HEK293 (cell line): ENCODE results near the gene CATSPERE.

Source experiments
- CTCF ChIP-seq: fragments of 450-650 bp; formaldehyde crosslinking; IDR thresholded peaks from 2 replicates; pipeline ENCODE4 v1.5.1; 2016; ENCODE audit warnings: missing biosample characterization, missing genetic modification characterization
- KLF10 ChIP-seq: fragments of 450-650 bp; IDR thresholded peaks from 2 replicates; pipeline ENCODE4 v1.5.1; 2018; ENCODE audit warnings: missing biosample characterization, mild to moderate bottlenecking, missing genetic modification characterization
- ZEB2 ChIP-seq: fragments of 450-650 bp; formaldehyde crosslinking; IDR thresholded peaks from 2 replicates; pipeline ENCODE4 v1.5.1; 2016; ENCODE audit warnings: missing biosample characterization, missing genetic modification characterization
- ZNF16 ChIP-seq: fragments of 450-650 bp; formaldehyde crosslinking; IDR thresholded peaks from 2 replicates; pipeline ENCODE4 v1.5.1; 2016; ENCODE audit warnings: low read depth, missing biosample characterization, missing genetic modification characterization
- ZNF660 ChIP-seq: fragments of 450-650 bp; IDR thresholded peaks from 2 replicates; pipeline ENCODE4 v1.5.1; 2018; ENCODE audit warnings: missing biosample characterization, mild to moderate bottlenecking, missing genetic modification characterization
- ZNF747 ChIP-seq: fragments of 450-650 bp; formaldehyde crosslinking; IDR thresholded peaks from 2 replicates; pipeline ENCODE4 v1.5.1; 2016; ENCODE audit warnings: missing biosample characterization, missing genetic modification characterization
- ZNF768 ChIP-seq: fragments of 450-650 bp; formaldehyde crosslinking; IDR thresholded peaks from 2 replicates; pipeline ENCODE4 v1.5.1; 2018; ENCODE audit warnings: missing biosample characterization, mild to moderate bottlenecking, missing genetic modification characterization
- ZNF777 ChIP-seq: fragments of 450-650 bp; formaldehyde crosslinking; IDR thresholded peaks from 2 replicates; pipeline ENCODE4 v1.5.1; 2017; ENCODE audit warnings: missing biosample characterization, missing genetic modification characterization, borderline replicate concordance
- ZNF785 ChIP-seq: fragments of 450-650 bp; formaldehyde crosslinking; IDR thresholded peaks from 2 replicates; pipeline ENCODE4 v1.5.1; 2016; ENCODE audit warnings: missing biosample characterization, missing genetic modification characterization
- ZNF830 ChIP-seq: fragments of 450-650 bp; IDR thresholded peaks from 2 replicates; pipeline ENCODE4 v1.5.0; 2018; ENCODE audit warnings: missing biosample characterization, missing genetic modification characterization, low read depth, mild to moderate bottlenecking, moderate library complexity
- ZSCAN30 ChIP-seq: fragments of 450-650 bp; IDR thresholded peaks from 2 replicates; pipeline ENCODE4 v1.5.1; 2018; ENCODE audit warnings: missing biosample characterization, mild to moderate bottlenecking, missing genetic modification characterization, moderate library complexity
- TF ChIP-seq, protein P1 (sequence below): fragments of 450-650 bp; formaldehyde crosslinking; IDR thresholded peaks from 2 replicates; pipeline ENCODE4 v1.5.1; 2017; ENCODE audit warnings: missing biosample characterization, missing genetic modification characterization
- TF ChIP-seq, protein P2 (sequence below): IDR thresholded peaks from 2 replicates; pipeline ENCODE4 v1.6.1; 2011; ENCODE audit warnings: mild to moderate bottlenecking, low read depth, low read length, borderline replicate concordance
- TF ChIP-seq, protein P3 (sequence below): fragments of 450-650 bp; formaldehyde crosslinking; IDR thresholded peaks from 2 replicates; pipeline ENCODE4 v1.5.1; 2016; ENCODE audit warnings: missing biosample characterization, missing genetic modification characterization, borderline replicate concordance

DNA sequence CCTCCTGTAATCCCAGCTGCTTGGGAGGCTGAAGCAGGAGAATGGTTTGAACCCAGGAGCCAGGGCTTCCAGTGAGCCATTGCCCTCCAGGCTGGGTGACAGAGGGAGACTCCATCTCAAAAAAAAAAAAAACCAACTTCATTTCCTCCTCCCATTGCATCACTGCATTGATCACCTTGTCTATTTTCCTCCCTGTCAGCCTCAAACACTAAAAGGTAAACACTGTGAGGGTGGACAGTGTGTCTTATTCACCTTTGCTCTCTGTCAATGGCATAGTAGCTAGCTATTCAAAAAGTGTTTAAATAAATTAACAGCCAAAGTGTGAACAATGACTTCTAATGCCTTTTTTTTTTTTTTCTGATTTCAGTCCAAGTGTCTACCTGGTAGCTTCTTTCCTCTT, 178.5 kb downstream of the CATSPERE start:
- TF ChIP-seq CTCF (tag by site-specific recombination) (no peak), ZEB2 (tag by site-specific recombination) (no peak), ZNF768 (tag by site-specific recombination) (no peak), ZNF16 (tag by site-specific recombination) (no peak), ZNF830 (tag by site-specific recombination) (no peak), ZNF660 (tag by site-specific recombination) (no peak), ZSCAN30 (tag by site-specific recombination) (no peak), ZNF747 (tag by site-specific recombination) (no peak), KLF10 (tag by site-specific recombination) (no peak), ZNF777 (tag by site-specific recombination) (no peak), ZNF785 (tag by site-specific recombination) (no peak)
- TF ChIP-seq, protein P1, sequence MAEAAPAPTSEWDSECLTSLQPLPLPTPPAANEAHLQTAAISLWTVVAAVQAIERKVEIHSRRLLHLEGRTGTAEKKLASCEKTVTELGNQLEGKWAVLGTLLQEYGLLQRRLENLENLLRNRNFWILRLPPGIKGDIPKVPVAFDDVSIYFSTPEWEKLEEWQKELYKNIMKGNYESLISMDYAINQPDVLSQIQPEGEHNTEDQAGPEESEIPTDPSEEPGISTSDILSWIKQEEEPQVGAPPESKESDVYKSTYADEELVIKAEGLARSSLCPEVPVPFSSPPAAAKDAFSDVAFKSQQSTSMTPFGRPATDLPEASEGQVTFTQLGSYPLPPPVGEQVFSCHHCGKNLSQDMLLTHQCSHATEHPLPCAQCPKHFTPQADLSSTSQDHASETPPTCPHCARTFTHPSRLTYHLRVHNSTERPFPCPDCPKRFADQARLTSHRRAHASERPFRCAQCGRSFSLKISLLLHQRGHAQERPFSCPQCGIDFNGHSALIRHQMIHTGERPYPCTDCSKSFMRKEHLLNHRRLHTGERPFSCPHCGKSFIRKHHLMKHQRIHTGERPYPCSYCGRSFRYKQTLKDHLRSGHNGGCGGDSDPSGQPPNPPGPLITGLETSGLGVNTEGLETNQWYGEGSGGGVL = no peak
- TF ChIP-seq, protein P2, sequence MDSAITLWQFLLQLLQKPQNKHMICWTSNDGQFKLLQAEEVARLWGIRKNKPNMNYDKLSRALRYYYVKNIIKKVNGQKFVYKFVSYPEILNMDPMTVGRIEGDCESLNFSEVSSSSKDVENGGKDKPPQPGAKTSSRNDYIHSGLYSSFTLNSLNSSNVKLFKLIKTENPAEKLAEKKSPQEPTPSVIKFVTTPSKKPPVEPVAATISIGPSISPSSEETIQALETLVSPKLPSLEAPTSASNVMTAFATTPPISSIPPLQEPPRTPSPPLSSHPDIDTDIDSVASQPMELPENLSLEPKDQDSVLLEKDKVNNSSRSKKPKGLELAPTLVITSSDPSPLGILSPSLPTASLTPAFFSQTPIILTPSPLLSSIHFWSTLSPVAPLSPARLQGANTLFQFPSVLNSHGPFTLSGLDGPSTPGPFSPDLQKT = no peak
- TF ChIP-seq, protein P3, sequence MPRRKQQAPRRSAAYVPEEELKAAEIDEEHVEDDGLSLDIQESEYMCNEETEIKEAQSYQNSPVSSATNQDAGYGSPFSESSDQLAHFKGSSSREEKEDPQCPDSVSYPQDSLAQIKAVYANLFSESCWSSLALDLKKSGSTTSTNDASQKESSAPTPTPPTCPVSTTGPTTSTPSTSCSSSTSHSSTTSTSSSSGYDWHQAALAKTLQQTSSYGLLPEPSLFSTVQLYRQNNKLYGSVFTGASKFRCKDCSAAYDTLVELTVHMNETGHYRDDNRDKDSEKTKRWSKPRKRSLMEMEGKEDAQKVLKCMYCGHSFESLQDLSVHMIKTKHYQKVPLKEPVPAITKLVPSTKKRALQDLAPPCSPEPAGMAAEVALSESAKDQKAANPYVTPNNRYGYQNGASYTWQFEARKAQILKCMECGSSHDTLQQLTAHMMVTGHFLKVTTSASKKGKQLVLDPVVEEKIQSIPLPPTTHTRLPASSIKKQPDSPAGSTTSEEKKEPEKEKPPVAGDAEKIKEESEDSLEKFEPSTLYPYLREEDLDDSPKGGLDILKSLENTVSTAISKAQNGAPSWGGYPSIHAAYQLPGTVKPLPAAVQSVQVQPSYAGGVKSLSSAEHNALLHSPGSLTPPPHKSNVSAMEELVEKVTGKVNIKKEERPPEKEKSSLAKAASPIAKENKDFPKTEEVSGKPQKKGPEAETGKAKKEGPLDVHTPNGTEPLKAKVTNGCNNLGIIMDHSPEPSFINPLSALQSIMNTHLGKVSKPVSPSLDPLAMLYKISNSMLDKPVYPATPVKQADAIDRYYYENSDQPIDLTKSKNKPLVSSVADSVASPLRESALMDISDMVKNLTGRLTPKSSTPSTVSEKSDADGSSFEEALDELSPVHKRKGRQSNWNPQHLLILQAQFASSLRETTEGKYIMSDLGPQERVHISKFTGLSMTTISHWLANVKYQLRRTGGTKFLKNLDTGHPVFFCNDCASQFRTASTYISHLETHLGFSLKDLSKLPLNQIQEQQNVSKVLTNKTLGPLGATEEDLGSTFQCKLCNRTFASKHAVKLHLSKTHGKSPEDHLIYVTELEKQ = no peak
